Ascending aorta (tissue), 2 donors: Measurements from ENCODE around the gene SEBOX. TPM values are rescaled to one million over a fixed set of nuclear protein-coding genes. Genes with fewer than 3 reads are reported as not detected.

Source experiments
- DNase-seq, 2 donors: peaks; one replicate each; pipeline ENCODE4 v3.0.0-alpha.2; 2019; ENCODE audit warnings: low spot score in 2 of 2
- H3K27ac ChIP-seq, 2 donors: fragments of 200-600 bp; sonication (generic); one replicate each; pipeline ENCODE4 v1.5.1; 2016 to 2017; ENCODE audit warnings: mild to moderate bottlenecking in 1 of 2
- H3K27me3 ChIP-seq: fragments of 200-600 bp; sonication (generic); one replicate; pipeline ENCODE4 v1.5.1; 2017
- H3K36me3 ChIP-seq, 2 donors: fragments of 200-600 bp; sonication (generic); one replicate each; pipeline ENCODE4 v1.5.1; 2016
- H3K4me1 ChIP-seq, 2 donors: fragments of 200-600 bp; sonication (generic); one replicate each; pipeline ENCODE4 v1.5.1; 2016 to 2017; ENCODE audit warnings: mild to moderate bottlenecking in 1 of 2
- H3K4me3 ChIP-seq, 2 donors: fragments of 200-600 bp; sonication (generic); one replicate each; pipeline ENCODE4 v1.5.1; 2016 to 2017; ENCODE audit warnings: mild to moderate bottlenecking in 1 of 2
- H3K9me3 ChIP-seq, 2 donors: fragments of 200-600 bp; sonication (generic); one replicate each; pipeline ENCODE4 v1.5.1; 2016
- CTCF ChIP-seq, 3 experiments: fragments of 200-600 bp in 2 of 3; fragments of 450-650 bp in 1 of 3; sonication (generic) in 2 of 3; IDR thresholded peaks; one replicate each; pipeline ENCODE4 v1.5.1; 2016 to 2019; ENCODE audit warnings: antibody characterized with exemption in 3 of 3, mild to moderate bottlenecking in 1 of 3, moderate library complexity in 1 of 3
- intact Hi-C: fragments of 100-400 bp; cut with DNase I; formaldehyde crosslinking; loops from one replicate; pipeline ENCODE4 v1.15.1; 2023
- total RNA-seq: library from RNA; depleted of rRNA; stranded (reverse); fragments of >200 nt; gene quantifications from one replicate; pipeline ENCODE4 v1.1.0, GENCODE V29; 2016

Gene SEBOX
- total RNA-seq, 1 donor from 2014 or later, result not detected

GRCh38 chr17:28386391-28386790 lies 21.4 kb upstream of the SEBOX start:
- no peak overlapping the region for H3K27ac ChIP-seq
- DNase-seq, result no peak
- TF ChIP-seq CTCF (IDR thresholded peaks at IDR 0.05), result no peak
- H3K36me3 ChIP-seq, result peaks cover 41 to 46% of the 10 kb centered on the region in 2 donors
- no peak overlapping the region for H3K4me3 ChIP-seq
- intact Hi-C loops, result no loop called here
- H3K27me3 ChIP-seq, result no peaks in the 10 kb centered on the region
- H3K9me3 ChIP-seq, result no peaks in the 10 kb centered on the region
- H3K4me1 ChIP-seq, result no peaks in the 10 kb centered on the region

GRCh38 chr17:28385406-28385805 lies 20.4 kb upstream of the SEBOX start:
- Histone ChIP-seq H3K9me3 (no peaks in the 10 kb centered on the region), H3K27me3 (no peaks in the 10 kb centered on the region), H3K4me3 (peak overlapping the region in 1 of 2 donors; percentile 60), H3K4me1 (no peaks in the 10 kb centered on the region), H3K36me3 (peaks cover 33 to 39% of the 10 kb centered on the region in 2 donors), H3K27ac (no peak overlapping the region)
- no peak for TF ChIP-seq CTCF (IDR thresholded peaks at IDR 0.05)
- intact Hi-C loops, result no loop called here
- peak in 1 of 2 donors; percentile 1 for DNase-seq

GRCh38 chr17:28385037-28385400 lies 20.0 kb upstream of the SEBOX start:
- intact Hi-C loops, result no loop called here
- no peak for TF ChIP-seq CTCF (IDR thresholded peaks at IDR 0.05)
- peak overlapping the region; percentile 27 to 60 for H3K4me3 ChIP-seq
- DNase-seq, result no peak
- no peaks in the 10 kb centered on the region for H3K27me3 ChIP-seq
- no peaks in the 10 kb centered on the region for H3K9me3 ChIP-seq
- H3K4me1 ChIP-seq, result no peaks in the 10 kb centered on the region
- H3K36me3 ChIP-seq, result peaks cover 32 to 35% of the 10 kb centered on the region in 2 donors
- no peak overlapping the region for H3K27ac ChIP-seq

GRCh38 chr17:28384281-28385036 lies 19.5 kb upstream of the SEBOX start:
- Histone ChIP-seq H3K4me1 (no peaks in the 10 kb centered on the region), H3K27ac (no peak overlapping the region), H3K9me3 (no peaks in the 10 kb centered on the region), H3K36me3 (peaks cover 27 to 29% of the 10 kb centered on the region in 2 donors), H3K4me3 (peak overlapping the region; percentile 27 to 60), H3K27me3 (no peaks in the 10 kb centered on the region)
- DNase-seq, result peak in 1 of 2 donors; percentile 12
- TF ChIP-seq CTCF (IDR thresholded peaks at IDR 0.05), result no peak
- intact Hi-C loops, result no loop called here

- H3K4me3 ChIP-seq, result no peak overlapping the region
- peaks cover 5 to 8% of the 10 kb centered on the region in 2 donors for H3K36me3 ChIP-seq
- intact Hi-C loops, result no loop called here
- DNase-seq, result no peak
- TF ChIP-seq CTCF (IDR thresholded peaks at IDR 0.05), result no peak
- H3K27ac ChIP-seq, result no peak overlapping the region
- no peaks in the 10 kb centered on the region for H3K27me3 ChIP-seq
- no peaks in the 10 kb centered on the region for H3K4me1 ChIP-seq
- no peaks in the 10 kb centered on the region for H3K9me3 ChIP-seq
Observed at GRCh38 chr17:28381141-28381825, 16.3 kb upstream of the SEBOX start.
